Liver (tissue), 9 donors: Measurements from ENCODE around the gene ADTRP. TPM values are rescaled to one million over a fixed set of nuclear protein-coding genes. Genes with fewer than 3 reads are reported as not detected.

ENCODE experiments used
- DNase-seq: peaks from one replicate; pipeline ENCODE4 v3.0.0-alpha.2; 2017; ENCODE audit warnings: low spot score
- H3K27ac ChIP-seq, 2 donors: one replicate each; pipeline ENCODE4 v1.7.0; 2013; ENCODE audit warnings: inconsistent platforms in 2 of 2, low read length in 2 of 2, control low read depth in 1 of 2, low read depth in 1 of 2, mild to moderate bottlenecking in 1 of 2
- H3K27me3 ChIP-seq, 4 donors: one replicate each; pipeline versions ENCODE4 v1.6.1 to v1.7.0; 2013; ENCODE audit warnings: low read length in 3 of 4, inconsistent platforms in 1 of 4, mild to moderate bottlenecking in 1 of 4, moderate library complexity in 1 of 4; ENCODE audit not compliant: control insufficient read depth in 4 of 4, insufficient read depth in 4 of 4
- H3K36me3 ChIP-seq, 4 donors: one replicate each; pipeline versions ENCODE4 v1.6.1 to v1.7.0; 2013; ENCODE audit warnings: low read length in 3 of 4, mild to moderate bottlenecking in 3 of 4, low read depth in 1 of 4, moderate library complexity in 1 of 4; ENCODE audit not compliant: control insufficient read depth in 4 of 4, insufficient read depth in 3 of 4
- H3K4me1 ChIP-seq, 4 donors: one replicate each; pipeline versions ENCODE4 v1.6.1 to v1.7.0; 2013; ENCODE audit warnings: low read length in 3 of 4, mild to moderate bottlenecking in 3 of 4, moderate library complexity in 1 of 4; ENCODE audit not compliant: control insufficient read depth in 4 of 4, insufficient read depth in 4 of 4
- H3K4me3 ChIP-seq, 3 donors: one replicate each; pipeline versions ENCODE4 v1.6.1 to v1.7.0; 2013; ENCODE audit warnings: low read length in 3 of 3, control low read depth in 1 of 3, low read depth in 1 of 3, mild to moderate bottlenecking in 1 of 3
- H3K9ac ChIP-seq, 2 donors: one replicate each; pipeline ENCODE4 v1.7.0; 2013; ENCODE audit warnings: low read length in 2 of 2, mild to moderate bottlenecking in 2 of 2, moderate library complexity in 2 of 2, control low read depth in 1 of 2, low read depth in 1 of 2
- H3K9me3 ChIP-seq, 4 donors: one replicate each; pipeline versions ENCODE4 v1.6.1 to v1.7.0; 2013; ENCODE audit warnings: low read length in 3 of 4; ENCODE audit not compliant: control insufficient read depth in 4 of 4
- CTCF ChIP-seq: fragments of 150-350 bp; IDR thresholded peaks from 2 replicates; pipeline ENCODE4 v1.5.1; 2017; ENCODE audit warnings: improper control_type of control experiment, low read depth, low read length; ENCODE audit not compliant: missing input control
- EGR1 ChIP-seq, 2 donors: IDR thresholded peaks; 2 replicates each; pipeline ENCODE4 v1.6.1; 2016 to 2018; ENCODE audit warnings: antibody characterized with exemption in 2 of 2, low read depth in 2 of 2
- FOXA1 ChIP-seq: IDR thresholded peaks from 2 replicates; pipeline ENCODE4 v1.6.1; 2016; ENCODE audit warnings: antibody characterized with exemption
- HNF4A ChIP-seq, 2 donors: conservative IDR thresholded peaks; 2 replicates each; pipeline ENCODE4 v1.6.1; 2016; ENCODE audit warnings: antibody characterized with exemption in 2 of 2, mild to moderate bottlenecking in 2 of 2
- JUND ChIP-seq, 2 donors: IDR thresholded peaks; 2 replicates each; pipeline ENCODE4 v1.6.1; 2016; ENCODE audit warnings: antibody characterized with exemption in 2 of 2
- REST ChIP-seq: IDR thresholded peaks from 2 replicates; pipeline ENCODE4 v1.6.1; 2016; ENCODE audit warnings: antibody characterized with exemption, mild to moderate bottlenecking
- SP1 ChIP-seq: IDR thresholded peaks from 2 replicates; pipeline ENCODE4 v1.6.1; 2018; ENCODE audit warnings: antibody characterized with exemption, mild to moderate bottlenecking
- TAF1 ChIP-seq: conservative IDR thresholded peaks from 2 replicates; pipeline ENCODE4 v1.6.1; 2016; ENCODE audit warnings: antibody characterized with exemption, mild to moderate bottlenecking
- YY1 ChIP-seq: IDR thresholded peaks from 2 replicates; pipeline ENCODE4 v1.6.1; 2016; ENCODE audit warnings: antibody characterized with exemption, mild to moderate bottlenecking
- ZBTB33 ChIP-seq: IDR thresholded peaks from 2 replicates; pipeline ENCODE4 v1.6.1; 2016; ENCODE audit warnings: antibody characterized with exemption
- WGBS: extraction: QIAGEN DNeasy Blood & Tissue Kit; methylation state at CpG from one replicate; pipeline ENCODE4 v1.1.7; 2013; 5-methylcytosine and 5-hydroxymethylcytosine counted together
- polyA plus RNA-seq, 2 donors: library from polyadenylated mRNA; stranded (reverse) in 1 of 2; unstranded in 1 of 2; fragments of 200-250 nt in 1 of 2; fragments of >200 nt in 1 of 2; fragmentation: Nextera tagmentation in 1 of 2; extraction: Ambion mirVana in 1 of 2; gene quantifications; one replicate each; pipeline versions ENCODE4 v1.2.1 to v1.2.3, GENCODE V29; 2013 to 2015
- total RNA-seq, 2 donors: library from RNA; depleted of rRNA; stranded (reverse); fragments of >200 nt; gene quantifications; one replicate each; pipeline ENCODE4 v1.2.3, GENCODE V29; 2014
- donor health status: healthy.
- donor health status: healthy.
- donor health status: healthy.
- donor health status: healthy.
- donor health status: healthy.

Gene ADTRP
- total and polyA plus RNA-seq, 4 donors = 0.21 to 2.0 (median 0.50) TPM; not detected in 1

GRCh38 chr6:11706171-11706570 lies 72.4 kb downstream of the ADTRP start (continued):
- no peak for TF ChIP-seq HNF4A (conservative IDR thresholded peaks at IDR 0.05)
- TF ChIP-seq CTCF = no peak
- no peak for TF ChIP-seq EGR1 (IDR thresholded peaks at IDR 0.05; ENCODE audit: low read depth in 2 of 2)
- TF ChIP-seq JUND (IDR thresholded peaks at IDR 0.05) = no peak
- no peak for TF ChIP-seq ZBTB33

- Histone ChIP-seq H3K9ac (no peak overlapping the region), H3K36me3 (no peaks in the 10 kb centered on the region), H3K27me3 (no peaks in the 10 kb centered on the region), H3K9me3 (no peaks in the 10 kb centered on the region), H3K4me3 (no peak overlapping the region), H3K4me1 (no peaks in the 10 kb centered on the region), H3K27ac (no peak overlapping the region)
- 88% methylated on average over 4 of the region's 4 CpGs for WGBS
- TF ChIP-seq FOXA1 (no peak), YY1 (no peak), TAF1 (no peak)
- no peak for DNase-seq
Measured at GRCh38 chr6:11705483-11705882, 73.1 kb downstream of the ADTRP start.

- no peaks in the 10 kb centered on the region for H3K9me3 ChIP-seq
- H3K36me3 ChIP-seq = no peaks in the 10 kb centered on the region
- H3K4me1 ChIP-seq = no peaks in the 10 kb centered on the region
- H3K27ac ChIP-seq = no peak overlapping the region
- no peak for DNase-seq
- 92% methylated on average over 7 of the region's 7 CpGs for WGBS
- no peaks in the 10 kb centered on the region for H3K27me3 ChIP-seq
- H3K9ac ChIP-seq = no peak overlapping the region
- no peak overlapping the region for H3K4me3 ChIP-seq
- TF ChIP-seq REST (no peak), ZBTB33 (no peak), YY1 (no peak), EGR1 (IDR thresholded peaks at IDR 0.05; ENCODE audit: low read depth in 2 of 2) (no peak), CTCF (no peak), SP1 (no peak)
Measured at GRCh38 chr6:11705069-11705468, 73.5 kb downstream of the ADTRP start.
